ENCODE measurements around the gene FHOD3.

GRCh38 chr18:36709315-36709714 is 411.8 kb downstream of the FHOD3 start:
- no peak for TF ChIP-seq PBX3 (CRISPR knock-in tag; IDR thresholded peaks at IDR 0.05)
- no peak for TF ChIP-seq CTCF (tag by site-specific recombination; IDR thresholded peaks at IDR 0.05)
- no peak for TF ChIP-seq ZNF121 (tag by site-specific recombination; IDR thresholded peaks at IDR 0.05)
- TF ChIP-seq ZBTB17 (tag by site-specific recombination; IDR thresholded peaks at IDR 0.05): no peak
- no peak for TF ChIP-seq REST (tag by site-specific recombination; IDR thresholded peaks at IDR 0.05)
- no peak for TF ChIP-seq ZNF350 (tag by site-specific recombination; IDR thresholded peaks at IDR 0.05)
- TF ChIP-seq AEBP2 (tag by site-specific recombination; IDR thresholded peaks at IDR 0.05; ENCODE audit: borderline replicate concordance): no peak
- no peak for TF ChIP-seq ZNF510 (tag by site-specific recombination; IDR thresholded peaks at IDR 0.05; ENCODE audit: insufficient replicate concordance)
- no peak for TF ChIP-seq ZBTB21 (tag by site-specific recombination; IDR thresholded peaks at IDR 0.05)
- TF ChIP-seq ZNF114 (tag by site-specific recombination; IDR thresholded peaks at IDR 0.05): no peak
- no peak for TF ChIP-seq ZFP37 (tag by site-specific recombination; IDR thresholded peaks at IDR 0.05)
- no peak for TF ChIP-seq YY2 (tag by site-specific recombination; IDR thresholded peaks at IDR 0.05)
